HepG2 (cell line): ENCODE measurements around the gene KANSL1. TPM values are rescaled to one million over a fixed set of nuclear protein-coding genes. Genes with fewer than 3 reads are reported as not detected.

Experiments
- ELF3 ChIP-seq: IDR thresholded peaks from 2 replicates; pipeline ENCODE4 v1.6.1; 2016; ENCODE audit warnings: missing genetic modification reagents, missing compliant biosample characterization
- GLI4 ChIP-seq: sonication (generic); formaldehyde crosslinking; IDR thresholded peaks from 2 replicates; pipeline ENCODE4 v1.5.1; 2020; ENCODE audit warnings: missing genetic modification reagents, mild to moderate bottlenecking, moderate library complexity, borderline replicate concordance
- SMAD3 ChIP-seq: sonication (generic); formaldehyde crosslinking; IDR thresholded peaks from 2 replicates; pipeline ENCODE4 v1.4.0; 2020; ENCODE audit warnings: missing genetic modification reagents
- ZMYM2 ChIP-seq: sonication (generic); formaldehyde crosslinking; IDR thresholded peaks from 2 replicates; pipeline ENCODE4 v1.8.0; 2022; ENCODE audit warnings: mild to moderate bottlenecking, missing genetic modification reagents
- ZNF136 ChIP-seq: sonication (generic); formaldehyde crosslinking; IDR thresholded peaks from 2 replicates; pipeline ENCODE4 v1.8.1; 2022; ENCODE audit warnings: low read depth, mild to moderate bottlenecking, moderate library complexity, missing genetic modification reagents
- ZNF160 ChIP-seq: sonication (generic); formaldehyde crosslinking; IDR thresholded peaks from 2 replicates; pipeline ENCODE4 v1.8.0; 2022; ENCODE audit warnings: mild to moderate bottlenecking, inconsistent platforms, missing genetic modification reagents
- ZNF225 ChIP-seq: sonication (generic); formaldehyde crosslinking; IDR thresholded peaks from 2 replicates; pipeline ENCODE4 v1.4.0; 2020; ENCODE audit warnings: mild to moderate bottlenecking, missing genetic modification reagents
- ZNF883 ChIP-seq: sonication (generic); formaldehyde crosslinking; IDR thresholded peaks from 2 replicates; pipeline ENCODE4 v1.5.1; 2020; ENCODE audit warnings: mild to moderate bottlenecking, missing genetic modification reagents; ENCODE audit errors: not compliant biosample characterization
- polyA plus RNA-seq, 8 experiments: library from polyadenylated mRNA; depleted of rRNA in 3 of 8; stranded (reverse) in 7 of 8; unstranded in 1 of 8; fragments of >200 nt; fragmentation: Illumina TruSeq in 4 of 8; extraction: Trizol in 4 of 8; gene quantifications; 2 replicates each; pipeline versions ENCODE4 v1.2.1 to v1.2.3, GENCODE V29; 2011 to 2016; ENCODE audit warnings: low read depth in 4 of 8, missing spikeins in 1 of 8, mixed read lengths in 1 of 8; ENCODE audit not compliant: insufficient read depth in 1 of 8
- total RNA-seq, 5 experiments: library from RNA; depleted of rRNA; stranded (reverse); fragments of >200 nt; fragmentation: Illumina TruSeq; extraction: Trizol; gene quantifications; 2 replicates each; pipeline ENCODE4 v1.2.3, GENCODE V29; 2016; ENCODE audit warnings: low read depth in 1 of 5
- TF ChIP-seq, protein P1 (sequence below), 2 experiments: sonication (generic) in 1 of 2; formaldehyde crosslinking in 1 of 2; IDR thresholded peaks; 2 replicates each; pipeline versions ENCODE4 v1.5.1 to v1.6.1; 2011 to 2020; ENCODE audit warnings: borderline replicate concordance in 1 of 2, low read depth in 1 of 2, low read length in 1 of 2, mild to moderate bottlenecking in 1 of 2, missing genetic modification reagents in 1 of 2, moderate library complexity in 1 of 2
- TF ChIP-seq, protein P2 (sequence below): IDR thresholded peaks from 2 replicates; pipeline ENCODE4 v1.6.1; 2012; ENCODE audit warnings: low read depth, low read length, improper control_type of control experiment
- TF ChIP-seq, protein P3 (sequence below): sonication (generic); formaldehyde crosslinking; IDR thresholded peaks from 2 replicates; pipeline ENCODE4 v1.4.0; 2020; ENCODE audit warnings: missing genetic modification reagents
- TF ChIP-seq, protein P4 (sequence below): IDR thresholded peaks from 2 replicates; pipeline ENCODE4 v1.6.1; 2012; ENCODE audit warnings: low read length, improper control_type of control experiment
- TF ChIP-seq, protein P5 (sequence below): IDR thresholded peaks from 2 replicates; pipeline ENCODE4 v1.6.1; 2016; ENCODE audit warnings: low read depth

Gene KANSL1
- total and polyA plus RNA-seq, 2 of the 13 experiments (the other 11 are each of a cell fraction or from before 2014, with no cell fraction given): 24.0 to 59.6 TPM

DNA sequence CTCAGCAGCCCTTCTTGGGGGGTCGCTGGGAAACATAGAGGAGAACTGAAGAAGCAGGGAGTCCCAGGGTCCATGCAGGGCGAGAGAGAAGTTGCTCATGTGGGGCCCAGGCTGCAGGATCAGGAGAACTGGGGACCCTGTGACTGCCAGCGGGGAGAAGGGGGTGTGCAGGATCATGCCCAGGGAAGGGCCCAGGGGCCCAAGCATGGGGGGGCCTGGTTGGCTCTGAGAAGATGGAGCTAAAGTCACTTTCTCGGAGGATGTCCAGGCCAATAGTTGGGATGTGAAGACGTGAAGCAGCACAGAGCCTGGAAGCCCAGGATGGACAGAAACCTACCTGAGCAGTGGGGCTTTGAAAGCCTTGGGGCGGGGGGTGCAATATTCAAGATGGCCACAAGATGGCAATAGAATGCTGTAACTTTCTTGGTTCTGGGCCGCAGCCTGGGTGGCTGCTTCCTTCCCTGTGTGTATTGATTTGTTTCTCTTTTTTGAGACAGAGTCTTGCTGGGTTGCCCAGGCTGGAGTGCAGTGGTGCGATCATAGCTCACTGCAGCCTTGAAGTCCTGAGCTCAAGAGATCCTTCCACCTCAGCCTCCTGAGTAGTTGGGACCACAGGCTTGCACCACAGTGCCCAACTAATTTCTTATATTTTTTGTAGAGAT lies 190.8 kb downstream of the KANSL1 start (continued):
- TF ChIP-seq, protein P1, sequence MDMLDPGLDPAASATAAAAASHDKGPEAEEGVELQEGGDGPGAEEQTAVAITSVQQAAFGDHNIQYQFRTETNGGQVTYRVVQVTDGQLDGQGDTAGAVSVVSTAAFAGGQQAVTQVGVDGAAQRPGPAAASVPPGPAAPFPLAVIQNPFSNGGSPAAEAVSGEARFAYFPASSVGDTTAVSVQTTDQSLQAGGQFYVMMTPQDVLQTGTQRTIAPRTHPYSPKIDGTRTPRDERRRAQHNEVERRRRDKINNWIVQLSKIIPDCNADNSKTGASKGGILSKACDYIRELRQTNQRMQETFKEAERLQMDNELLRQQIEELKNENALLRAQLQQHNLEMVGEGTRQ (IDR thresholded peaks at IDR 0.05; ENCODE audit: low read depth, low read length): no peak
- TF ChIP-seq, protein P1 (CRISPR knock-in tag; IDR thresholded peaks at IDR 0.05; ENCODE audit: borderline replicate concordance): no peak
- TF ChIP-seq, protein P2, sequence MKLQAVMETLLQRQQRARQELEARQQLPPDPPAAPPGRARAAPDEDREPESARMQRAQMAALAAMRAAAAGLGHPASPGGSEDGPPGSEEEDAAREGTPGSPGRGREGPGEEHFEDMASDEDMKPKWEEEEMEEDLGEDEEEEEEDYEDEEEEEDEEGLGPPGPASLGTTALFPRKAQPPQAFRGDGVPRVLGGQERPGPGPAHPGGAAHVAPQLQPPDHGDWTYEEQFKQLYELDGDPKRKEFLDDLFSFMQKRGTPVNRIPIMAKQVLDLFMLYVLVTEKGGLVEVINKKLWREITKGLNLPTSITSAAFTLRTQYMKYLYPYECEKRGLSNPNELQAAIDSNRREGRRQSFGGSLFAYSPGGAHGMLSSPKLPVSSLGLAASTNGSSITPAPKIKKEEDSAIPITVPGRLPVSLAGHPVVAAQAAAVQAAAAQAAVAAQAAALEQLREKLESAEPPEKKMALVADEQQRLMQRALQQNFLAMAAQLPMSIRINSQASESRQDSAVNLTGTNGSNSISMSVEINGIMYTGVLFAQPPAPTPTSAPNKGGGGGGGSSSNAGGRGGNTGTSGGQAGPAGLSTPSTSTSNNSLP: 0 out of 2 replicates have a peak, but pooled peaks have one; percentile 27
- TF ChIP-seq, protein P3, sequence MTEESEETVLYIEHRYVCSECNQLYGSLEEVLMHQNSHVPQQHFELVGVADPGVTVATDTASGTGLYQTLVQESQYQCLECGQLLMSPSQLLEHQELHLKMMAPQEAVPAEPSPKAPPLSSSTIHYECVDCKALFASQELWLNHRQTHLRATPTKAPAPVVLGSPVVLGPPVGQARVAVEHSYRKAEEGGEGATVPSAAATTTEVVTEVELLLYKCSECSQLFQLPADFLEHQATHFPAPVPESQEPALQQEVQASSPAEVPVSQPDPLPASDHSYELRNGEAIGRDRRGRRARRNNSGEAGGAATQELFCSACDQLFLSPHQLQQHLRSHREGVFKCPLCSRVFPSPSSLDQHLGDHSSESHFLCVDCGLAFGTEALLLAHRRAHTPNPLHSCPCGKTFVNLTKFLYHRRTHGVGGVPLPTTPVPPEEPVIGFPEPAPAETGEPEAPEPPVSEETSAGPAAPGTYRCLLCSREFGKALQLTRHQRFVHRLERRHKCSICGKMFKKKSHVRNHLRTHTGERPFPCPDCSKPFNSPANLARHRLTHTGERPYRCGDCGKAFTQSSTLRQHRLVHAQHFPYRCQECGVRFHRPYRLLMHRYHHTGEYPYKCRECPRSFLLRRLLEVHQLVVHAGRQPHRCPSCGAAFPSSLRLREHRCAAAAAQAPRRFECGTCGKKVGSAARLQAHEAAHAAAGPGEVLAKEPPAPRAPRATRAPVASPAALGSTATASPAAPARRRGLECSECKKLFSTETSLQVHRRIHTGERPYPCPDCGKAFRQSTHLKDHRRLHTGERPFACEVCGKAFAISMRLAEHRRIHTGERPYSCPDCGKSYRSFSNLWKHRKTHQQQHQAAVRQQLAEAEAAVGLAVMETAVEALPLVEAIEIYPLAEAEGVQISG (CRISPR knock-in tag): peak; percentile 55
- TF ChIP-seq ZNF883 (CRISPR knock-in tag) (peak; percentile 92), ZNF136 (CRISPR knock-in tag) (no peak), ZNF160 (CRISPR knock-in tag) (peak; percentile 51; the same call in 1 of the 2 replicates), GLI4 (CRISPR knock-in tag) (no peak), ZMYM2 (CRISPR knock-in tag) (peak; percentile 85), ELF3 (peak; percentile 79), SMAD3 (CRISPR knock-in tag) (peak; percentile 78; the same call in 1 of the 2 replicates), ZNF225 (CRISPR knock-in tag) (no peak)
- TF ChIP-seq, protein P4, sequence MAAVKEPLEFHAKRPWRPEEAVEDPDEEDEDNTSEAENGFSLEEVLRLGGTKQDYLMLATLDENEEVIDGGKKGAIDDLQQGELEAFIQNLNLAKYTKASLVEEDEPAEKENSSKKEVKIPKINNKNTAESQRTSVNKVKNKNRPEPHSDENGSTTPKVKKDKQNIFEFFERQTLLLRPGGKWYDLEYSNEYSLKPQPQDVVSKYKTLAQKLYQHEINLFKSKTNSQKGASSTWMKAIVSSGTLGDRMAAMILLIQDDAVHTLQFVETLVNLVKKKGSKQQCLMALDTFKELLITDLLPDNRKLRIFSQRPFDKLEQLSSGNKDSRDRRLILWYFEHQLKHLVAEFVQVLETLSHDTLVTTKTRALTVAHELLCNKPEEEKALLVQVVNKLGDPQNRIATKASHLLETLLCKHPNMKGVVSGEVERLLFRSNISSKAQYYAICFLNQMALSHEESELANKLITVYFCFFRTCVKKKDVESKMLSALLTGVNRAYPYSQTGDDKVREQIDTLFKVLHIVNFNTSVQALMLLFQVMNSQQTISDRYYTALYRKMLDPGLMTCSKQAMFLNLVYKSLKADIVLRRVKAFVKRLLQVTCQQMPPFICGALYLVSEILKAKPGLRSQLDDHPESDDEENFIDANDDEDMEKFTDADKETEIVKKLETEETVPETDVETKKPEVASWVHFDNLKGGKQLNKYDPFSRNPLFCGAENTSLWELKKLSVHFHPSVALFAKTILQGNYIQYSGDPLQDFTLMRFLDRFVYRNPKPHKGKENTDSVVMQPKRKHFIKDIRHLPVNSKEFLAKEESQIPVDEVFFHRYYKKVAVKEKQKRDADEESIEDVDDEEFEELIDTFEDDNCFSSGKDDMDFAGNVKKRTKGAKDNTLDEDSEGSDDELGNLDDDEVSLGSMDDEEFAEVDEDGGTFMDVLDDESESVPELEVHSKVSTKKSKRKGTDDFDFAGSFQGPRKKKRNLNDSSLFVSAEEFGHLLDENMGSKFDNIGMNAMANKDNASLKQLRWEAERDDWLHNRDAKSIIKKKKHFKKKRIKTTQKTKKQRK: no peak
- TF ChIP-seq, protein P5, sequence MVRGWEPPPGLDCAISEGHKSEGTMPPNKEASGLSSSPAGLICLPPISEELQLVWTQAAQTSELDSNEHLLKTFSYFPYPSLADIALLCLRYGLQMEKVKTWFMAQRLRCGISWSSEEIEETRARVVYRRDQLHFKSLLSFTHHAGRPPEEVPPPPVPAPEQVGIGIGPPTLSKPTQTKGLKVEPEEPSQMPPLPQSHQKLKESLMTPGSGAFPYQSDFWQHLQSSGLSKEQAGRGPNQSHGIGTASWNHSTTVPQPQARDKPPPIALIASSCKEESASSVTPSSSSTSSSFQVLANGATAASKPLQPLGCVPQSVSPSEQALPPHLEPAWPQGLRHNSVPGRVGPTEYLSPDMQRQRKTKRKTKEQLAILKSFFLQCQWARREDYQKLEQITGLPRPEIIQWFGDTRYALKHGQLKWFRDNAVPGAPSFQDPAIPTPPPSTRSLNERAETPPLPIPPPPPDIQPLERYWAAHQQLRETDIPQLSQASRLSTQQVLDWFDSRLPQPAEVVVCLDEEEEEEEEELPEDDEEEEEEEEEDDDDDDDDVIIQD (CRISPR knock-in tag): no peak
